ENCODE results near the gene SLC5A8. TPM values are rescaled to one million over a fixed set of nuclear protein-coding genes. Genes with fewer than 3 reads are reported as not detected.

SLC5A8 gene
- polyA plus RNA-seq, 3 donors, result not detected

DNA sequence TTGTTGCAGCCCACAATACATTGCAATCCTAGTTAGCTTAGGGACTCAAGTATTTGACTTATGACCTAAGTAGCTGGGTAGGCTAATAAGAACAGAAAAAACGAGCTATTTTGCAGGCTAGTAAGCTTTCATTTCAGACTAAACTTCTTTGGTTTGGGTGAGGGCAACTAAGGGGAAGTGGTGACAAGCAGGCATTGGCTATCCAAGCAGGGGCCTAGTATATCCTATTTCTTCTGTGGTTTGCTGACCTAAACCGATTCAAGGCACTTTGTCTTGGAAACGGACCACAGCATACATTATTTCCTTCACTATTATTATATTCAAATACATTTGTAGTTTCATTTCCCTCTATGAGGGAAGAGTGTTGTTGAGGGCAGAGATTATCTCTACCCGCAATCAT is 21.6 kb upstream of the SLC5A8 start:
- H3K4me1 ChIP-seq (ENCODE audit: control insufficient read depth in 1 of 2, insufficient read depth in 2 of 2, low read length in 2 of 2), result no peaks in the 10 kb centered on the region
- H3K79me2 ChIP-seq (ENCODE audit: insufficient read depth, low read length), result no peaks in the 10 kb centered on the region
- TF ChIP-seq CTCF (IDR thresholded peaks at IDR 0.05), result no peak
- Mint-ChIP-seq H3K27ac (no peak overlapping the region), H3K9me3 (peaks cover 0 to 3% (median under 1%) of the 10 kb centered on the region in 7 donors), H3K36me3 (no peaks in the 10 kb centered on the region), H3K4me3 (no peak overlapping the region), H3K4me1 (no peaks in the 10 kb centered on the region), H3K27me3 (ENCODE audit: low read depth in 3 of 3) (peaks cover 2 to 4% (median 3%) of the 10 kb centered on the region in 3 donors)
- H3K27me3 ChIP-seq (ENCODE audit: control insufficient read depth in 2 of 2, insufficient read depth in 2 of 2, low read length in 2 of 2), result no peaks in the 10 kb centered on the region
- H3K9me3 ChIP-seq (replicated peaks in 1 of 2; ENCODE audit: control insufficient read depth in 1 of 2, insufficient read depth in 1 of 2, low read length in 2 of 2), result no peaks in the 10 kb centered on the region
- no peaks in the 10 kb centered on the region for H3K36me3 ChIP-seq (replicated peaks in 1 of 2; ENCODE audit: control insufficient read depth in 1 of 2, insufficient read depth in 2 of 2, low read length in 2 of 2)
- no peaks in the 10 kb centered on the region for H4K20me1 ChIP-seq (ENCODE audit: insufficient read depth, low read length)
- no peak overlapping the region for H3K4me3 ChIP-seq (replicated peaks in 1 of 3; ENCODE audit: low read depth in 2 of 3, low read length in 3 of 3)
- no peak overlapping the region for H3K9ac ChIP-seq (ENCODE audit: insufficient read depth, low read length, poor library complexity, severe bottlenecking)
- H3K4me2 ChIP-seq (replicated peaks; ENCODE audit: extremely low read depth, low read length, poor library complexity, severe bottlenecking), result no peak overlapping the region
- intact Hi-C loops (cut with micrococcal nuclease), result no loop called here
- no peak overlapping the region for H3K27ac ChIP-seq (ENCODE audit: low read depth in 1 of 2, low read length in 2 of 2)
- 40% methylated on average over 1 of the region's 4 CpGs for WGBS (ENCODE audit: insufficient coverage)
- no peak for DNase-seq
- H2AFZ ChIP-seq (ENCODE audit: insufficient read depth, low read depth, low read length, poor library complexity, severe bottlenecking), result no peak overlapping the region

GRCh38 chr12:101230547-101230946 is 20.5 kb upstream of the SLC5A8 start:
- peaks cover 2 to 4% (median 3%) of the 10 kb centered on the region in 3 donors for H3K27me3 Mint-ChIP-seq (ENCODE audit: low read depth in 3 of 3)
- no peak for DNase-seq
- Histone ChIP-seq H3K4me1 (ENCODE audit: control insufficient read depth in 1 of 2, insufficient read depth in 2 of 2, low read length in 2 of 2) (no peaks in the 10 kb centered on the region), H3K4me2 (replicated peaks; ENCODE audit: extremely low read depth, low read length, poor library complexity, severe bottlenecking) (no peak overlapping the region), H3K27ac (ENCODE audit: low read depth in 1 of 2, low read length in 2 of 2) (no peak overlapping the region), H3K4me3 (replicated peaks in 1 of 3; ENCODE audit: low read depth in 2 of 3, low read length in 3 of 3) (no peak overlapping the region), H4K20me1 (ENCODE audit: insufficient read depth, low read length) (no peaks in the 10 kb centered on the region), H3K9ac (ENCODE audit: insufficient read depth, low read length, poor library complexity, severe bottlenecking) (no peak overlapping the region), H3K27me3 (ENCODE audit: control insufficient read depth in 2 of 2, insufficient read depth in 2 of 2, low read length in 2 of 2) (no peaks in the 10 kb centered on the region), H3K79me2 (ENCODE audit: insufficient read depth, low read length) (no peaks in the 10 kb centered on the region), H3K9me3 (replicated peaks in 1 of 2; ENCODE audit: control insufficient read depth in 1 of 2, insufficient read depth in 1 of 2, low read length in 2 of 2) (no peaks in the 10 kb centered on the region), H3K36me3 (replicated peaks in 1 of 2; ENCODE audit: control insufficient read depth in 1 of 2, insufficient read depth in 2 of 2, low read length in 2 of 2) (no peaks in the 10 kb centered on the region), H2AFZ (ENCODE audit: insufficient read depth, low read depth, low read length, poor library complexity, severe bottlenecking) (no peak overlapping the region)
- no peaks in the 10 kb centered on the region for H3K36me3 Mint-ChIP-seq
- intact Hi-C loops (cut with micrococcal nuclease), result no loop called here
- TF ChIP-seq CTCF (IDR thresholded peaks at IDR 0.05), result no peak
- H3K4me3 Mint-ChIP-seq, result no peak overlapping the region
- H3K27ac Mint-ChIP-seq, result no peak overlapping the region
- no peaks in the 10 kb centered on the region for H3K4me1 Mint-ChIP-seq
- H3K9me3 Mint-ChIP-seq, result peaks cover 0 to 3% (median 2%) of the 10 kb centered on the region in 7 donors
- WGBS (ENCODE audit: insufficient coverage), result 70% methylated on average over 4 of the region's 5 CpGs

All from CD14-positive monocyte (primary cell).